ENCODE results near the gene FREM3.
"Not testable (repeated sequence)": the region's sequence is repeated elsewhere in the genome, so short reads cannot be mapped to it uniquely, and the experiment has no call there.

Gene FREM3

GRCh38 chr4:143726714-143727113 is 26.2 kb upstream of the FREM3 start:
- in situ Hi-C loops (cut with HindIII; ENCODE audit: low sequenced_read_pairs): no loop called here
- no peak overlapping the region for H3K4me3 ChIP-seq (ENCODE audit: low read depth, low read length)
- TF ChIP-seq, protein P1, sequence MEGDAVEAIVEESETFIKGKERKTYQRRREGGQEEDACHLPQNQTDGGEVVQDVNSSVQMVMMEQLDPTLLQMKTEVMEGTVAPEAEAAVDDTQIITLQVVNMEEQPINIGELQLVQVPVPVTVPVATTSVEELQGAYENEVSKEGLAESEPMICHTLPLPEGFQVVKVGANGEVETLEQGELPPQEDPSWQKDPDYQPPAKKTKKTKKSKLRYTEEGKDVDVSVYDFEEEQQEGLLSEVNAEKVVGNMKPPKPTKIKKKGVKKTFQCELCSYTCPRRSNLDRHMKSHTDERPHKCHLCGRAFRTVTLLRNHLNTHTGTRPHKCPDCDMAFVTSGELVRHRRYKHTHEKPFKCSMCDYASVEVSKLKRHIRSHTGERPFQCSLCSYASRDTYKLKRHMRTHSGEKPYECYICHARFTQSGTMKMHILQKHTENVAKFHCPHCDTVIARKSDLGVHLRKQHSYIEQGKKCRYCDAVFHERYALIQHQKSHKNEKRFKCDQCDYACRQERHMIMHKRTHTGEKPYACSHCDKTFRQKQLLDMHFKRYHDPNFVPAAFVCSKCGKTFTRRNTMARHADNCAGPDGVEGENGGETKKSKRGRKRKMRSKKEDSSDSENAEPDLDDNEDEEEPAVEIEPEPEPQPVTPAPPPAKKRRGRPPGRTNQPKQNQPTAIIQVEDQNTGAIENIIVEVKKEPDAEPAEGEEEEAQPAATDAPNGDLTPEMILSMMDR (IDR thresholded peaks at IDR 0.05; ENCODE audit: low read depth, low read length, missing control alignments): no peak

DNA sequence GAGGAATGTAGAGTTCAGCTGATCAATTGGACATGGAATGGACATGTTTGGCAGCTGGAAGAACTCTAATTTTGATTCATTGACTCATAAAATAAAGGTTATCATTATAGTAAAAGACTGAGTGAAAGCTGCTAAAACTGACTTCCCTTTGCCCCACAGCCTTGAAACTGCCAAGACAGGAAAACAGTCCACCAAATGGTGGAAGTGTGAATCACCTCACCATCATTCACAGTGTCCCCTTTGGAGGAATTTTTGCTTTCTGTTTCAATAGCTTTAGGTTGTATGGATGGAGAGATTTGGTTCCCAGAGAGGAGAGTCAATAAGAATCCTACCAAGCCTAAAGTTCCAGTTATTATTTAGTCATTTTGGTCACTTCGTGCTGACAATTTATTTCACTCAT is 20.8 kb upstream of the FREM3 start:
- TF ChIP-seq, protein P1 (IDR thresholded peaks at IDR 0.05; ENCODE audit: low read depth, low read length, missing control alignments): no peak
- in situ Hi-C loops (cut with HindIII; ENCODE audit: low sequenced_read_pairs): no loop called here
- no peak overlapping the region for H3K4me3 ChIP-seq (ENCODE audit: low read depth, low read length)
- no peak for DNase-seq (ENCODE audit: low read depth)

More at GRCh38 chr4:143726714-143727113, 26.2 kb upstream of the FREM3 start:
- no peak for DNase-seq (ENCODE audit: low read depth)

DNA sequence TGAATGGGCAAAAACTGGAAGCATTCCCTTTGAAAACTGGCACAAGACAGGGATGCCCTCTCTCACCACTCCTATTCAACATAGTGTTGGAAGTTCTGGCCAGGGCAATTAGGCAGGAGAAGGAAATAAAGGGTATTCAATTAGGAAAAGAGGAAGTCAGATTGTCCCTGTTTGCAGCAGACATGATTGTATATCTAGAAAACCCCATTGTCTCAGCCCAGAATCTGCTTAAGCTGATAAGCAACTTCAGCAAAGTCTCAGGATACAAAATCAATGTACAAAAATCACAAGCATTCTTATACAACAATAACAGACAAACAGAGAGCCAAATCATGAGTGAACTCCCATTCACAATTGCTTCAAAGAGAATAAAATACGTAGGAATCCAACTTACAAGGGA is 18.3 kb upstream of the FREM3 start:
- DNase-seq (ENCODE audit: low read depth); in situ Hi-C loops (cut with HindIII; ENCODE audit: low sequenced_read_pairs): not testable (repeated sequence)

GRCh38 chr4:143713955-143714625 is 13.6 kb upstream of the FREM3 start:
- in situ Hi-C loops (cut with HindIII; ENCODE audit: low sequenced_read_pairs): no loop called here
- DNase-seq (ENCODE audit: low read depth): no peak
- no peak overlapping the region for H3K4me3 ChIP-seq (ENCODE audit: low read depth, low read length)
- TF ChIP-seq, protein P1 (IDR thresholded peaks at IDR 0.05; ENCODE audit: low read depth, low read length, missing control alignments): no peak

More for the DNA sequence above, 18.3 kb upstream of the FREM3 start:
- not testable (repeated sequence) for H3K4me3 ChIP-seq (ENCODE audit: low read depth, low read length)

DNA sequence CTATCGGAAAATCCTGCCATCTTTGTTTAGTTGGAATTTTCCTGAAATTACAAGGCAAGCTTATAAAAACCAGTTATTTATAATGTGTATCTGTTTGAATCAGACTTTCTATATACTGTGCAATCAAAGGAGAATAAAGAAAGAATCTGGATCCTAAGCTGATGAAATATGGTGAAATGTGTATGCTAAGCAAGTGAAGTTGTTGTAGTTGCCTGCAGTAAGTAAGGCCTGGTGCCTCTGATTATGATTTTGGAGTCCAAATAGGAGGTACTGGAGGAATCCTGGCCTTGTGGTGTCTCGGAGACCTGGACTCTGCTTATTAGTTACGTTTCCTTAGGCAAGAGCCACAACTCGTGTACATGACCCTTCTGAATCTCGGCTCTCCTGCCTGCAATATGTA is 13.1 kb upstream of the FREM3 start:
- no peak overlapping the region for H3K4me3 ChIP-seq (ENCODE audit: low read depth, low read length)
- TF ChIP-seq, protein P1 (IDR thresholded peaks at IDR 0.05; ENCODE audit: low read depth, low read length, missing control alignments): no peak
- in situ Hi-C loops (cut with HindIII; ENCODE audit: low sequenced_read_pairs): no loop called here
- no peak for DNase-seq (ENCODE audit: low read depth)

DNA sequence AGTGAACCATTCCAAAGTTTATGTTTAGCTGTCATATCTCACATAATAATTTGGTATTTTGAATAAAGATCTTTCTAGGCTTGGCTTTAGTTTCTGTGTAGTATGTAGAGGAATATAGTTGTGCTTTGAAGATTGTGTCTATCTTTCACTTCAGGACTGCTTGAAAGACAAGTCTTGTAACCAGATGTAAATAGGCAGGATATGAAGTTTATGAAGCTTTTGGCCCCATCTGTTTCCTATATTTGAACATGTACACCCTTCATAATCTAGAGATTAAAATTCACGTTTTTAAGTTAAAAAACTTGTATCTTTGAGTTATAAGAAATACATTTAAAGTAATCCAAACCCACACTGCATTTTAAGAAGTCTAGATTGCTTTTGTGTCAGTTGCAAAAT is 11.7 kb upstream of the FREM3 start:
- TF ChIP-seq, protein P1 (IDR thresholded peaks at IDR 0.05; ENCODE audit: low read depth, low read length, missing control alignments): no peak
- in situ Hi-C loops (cut with HindIII; ENCODE audit: low sequenced_read_pairs): no loop called here
- no peak overlapping the region for H3K4me3 ChIP-seq (ENCODE audit: low read depth, low read length)
- no peak for DNase-seq (ENCODE audit: low read depth)

- TF ChIP-seq, protein P1 (IDR thresholded peaks at IDR 0.05; ENCODE audit: low read depth, low read length, missing control alignments): no peak
- DNase-seq (ENCODE audit: low read depth): no peak
- H3K4me3 ChIP-seq (ENCODE audit: low read depth, low read length): no peak overlapping the region
- in situ Hi-C loops (cut with HindIII; ENCODE audit: low sequenced_read_pairs): no loop called here
These were observed 11.2 kb upstream of the FREM3 start for GRCh38 chr4:143711543-143712154.

Data from astrocyte of the cerebellum (primary cell).